Mesothelial cell of epicardium (in vitro differentiated cells): Measurements from ENCODE around the gene PYGO1. TPM values are rescaled to one million over a fixed set of nuclear protein-coding genes. Genes with fewer than 3 reads are reported as not detected.

ENCODE experiments used
- DNase-seq, 2 experiments: peaks; one replicate each; pipeline ENCODE4 v3.0.0; 2021; ENCODE audit warnings: low spot score in 2 of 2; ENCODE audit not compliant: unreplicated experiment in 2 of 2
- H3K27ac Mint-ChIP-seq: 2 replicates; pipeline ENCODE4 v1.8.0; 2021; ENCODE audit warnings: mixed read lengths
- H3K27me3 Mint-ChIP-seq: 2 replicates; pipeline ENCODE4 v1.8.0; 2021; ENCODE audit warnings: low read depth, mixed read lengths
- H3K36me3 Mint-ChIP-seq: 2 replicates; pipeline ENCODE4 v1.8.0; 2021; ENCODE audit warnings: mixed read lengths
- H3K4me1 Mint-ChIP-seq: 2 replicates; pipeline ENCODE4 v1.8.0; 2021; ENCODE audit warnings: mixed read lengths
- H3K4me3 Mint-ChIP-seq: 2 replicates; pipeline ENCODE4 v1.8.0; 2021; ENCODE audit warnings: mild to moderate bottlenecking, moderate library complexity, mixed read lengths
- H3K9me3 Mint-ChIP-seq: 2 replicates; pipeline ENCODE4 v1.8.0; 2021; ENCODE audit warnings: mixed read lengths
- CTCF ChIP-seq: fragments of 200-600 bp; sonication (generic); IDR thresholded peaks from one replicate; pipeline ENCODE4 v1.5.0; 2021; ENCODE audit warnings: antibody characterized with exemption; ENCODE audit not compliant: unreplicated experiment
- total RNA-seq: library from RNA; stranded (reverse); gene quantifications from 3 replicates; pipeline ENCODE4 v1.2.1, GENCODE V29; 2021

PYGO1 gene
- total RNA-seq: 29.6 to 34.1 TPM (median 30.6 TPM) in 3 replicates

- H3K27me3 Mint-ChIP-seq: no peaks in the 10 kb centered on the region
- H3K27ac Mint-ChIP-seq: peak within 1 kb of the TSS; percentile 97
- peaks cover 12% of the 10 kb centered on the region for H3K4me1 Mint-ChIP-seq
- peak within 1 kb of the TSS; percentile 81 for H3K4me3 Mint-ChIP-seq
- no peaks in the 10 kb centered on the region for H3K9me3 Mint-ChIP-seq
- no peak for TF ChIP-seq CTCF
- DNase-seq: peak; percentile 57 to 79
- peaks cover 2% of the 10 kb centered on the region for H3K36me3 Mint-ChIP-seq
These were observed at the start of gene PYGO1 for GRCh38 chr15:55588070-55588814. PYGO1 (minus strand) TSS chr15:55588345; CDS start chr15:55587883, 462 bp downstream.

GRCh38 chr15:55637086-55637485, 48.9 kb upstream of the PYGO1 start:
- no peaks in the 10 kb centered on the region for H3K9me3 Mint-ChIP-seq
- no peak overlapping the region for H3K4me3 Mint-ChIP-seq
- H3K27me3 Mint-ChIP-seq: no peaks in the 10 kb centered on the region

DNA sequence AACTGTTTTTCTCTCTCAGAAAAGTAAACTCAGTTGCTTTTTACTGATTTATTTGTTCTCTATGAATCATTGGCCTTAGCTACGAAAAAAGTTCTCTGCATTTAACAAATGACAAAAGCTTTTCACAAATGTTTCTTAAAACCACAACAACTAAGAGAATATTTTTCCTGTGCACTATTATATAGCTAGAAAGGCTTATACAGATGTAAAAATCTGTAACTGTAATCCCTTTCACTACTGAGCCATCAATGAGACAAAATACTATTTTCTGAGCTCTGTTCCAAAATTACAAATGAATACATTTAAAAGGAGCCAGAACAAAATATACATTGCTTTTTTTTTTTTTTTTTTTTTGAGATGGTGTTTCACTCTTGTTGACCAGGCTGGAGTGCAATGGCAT, 45.6 kb upstream of the PYGO1 start:
- no peaks in the 10 kb centered on the region for H3K4me1 Mint-ChIP-seq
- no peak for DNase-seq
- peaks cover 14% of the 10 kb centered on the region for H3K36me3 Mint-ChIP-seq
- H3K27ac Mint-ChIP-seq: no peak overlapping the region
- no peak overlapping the region for H3K4me3 Mint-ChIP-seq
- H3K27me3 Mint-ChIP-seq: no peaks in the 10 kb centered on the region
- TF ChIP-seq CTCF: no peak
- no peaks in the 10 kb centered on the region for H3K9me3 Mint-ChIP-seq

More at GRCh38 chr15:55637086-55637485, 48.9 kb upstream of the PYGO1 start:
- no peak for DNase-seq
- no peak for TF ChIP-seq CTCF
- Mint-ChIP-seq H3K27ac (no peak overlapping the region), H3K4me1 (no peaks in the 10 kb centered on the region), H3K36me3 (peaks cover 26% of the 10 kb centered on the region)

DNA sequence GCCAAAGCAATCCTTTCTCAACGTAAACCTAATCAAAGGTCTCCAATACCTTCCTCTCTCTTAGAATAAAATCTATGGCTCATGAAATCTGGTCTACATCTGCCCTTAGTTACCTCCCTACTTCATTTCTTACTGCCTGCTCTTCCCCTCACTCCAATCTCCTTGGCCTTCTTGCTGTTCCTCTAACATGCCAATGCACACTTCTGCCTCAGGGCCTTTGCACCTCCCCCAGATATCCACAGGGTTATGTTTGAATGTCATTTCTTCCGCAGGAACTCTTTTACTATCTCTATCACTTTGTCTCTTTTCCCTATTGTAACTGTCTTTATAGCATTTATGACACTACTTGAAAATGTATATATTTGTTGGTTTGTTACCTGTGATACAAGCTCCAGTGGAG, 44.3 kb upstream of the PYGO1 start:
- Mint-ChIP-seq H3K9me3 (no peaks in the 10 kb centered on the region), H3K27ac (no peak overlapping the region), H3K36me3 (peaks cover 16% of the 10 kb centered on the region), H3K27me3 (no peaks in the 10 kb centered on the region), H3K4me3 (no peak overlapping the region), H3K4me1 (no peaks in the 10 kb centered on the region)
- no peak for DNase-seq
- no peak for TF ChIP-seq CTCF

DNA sequence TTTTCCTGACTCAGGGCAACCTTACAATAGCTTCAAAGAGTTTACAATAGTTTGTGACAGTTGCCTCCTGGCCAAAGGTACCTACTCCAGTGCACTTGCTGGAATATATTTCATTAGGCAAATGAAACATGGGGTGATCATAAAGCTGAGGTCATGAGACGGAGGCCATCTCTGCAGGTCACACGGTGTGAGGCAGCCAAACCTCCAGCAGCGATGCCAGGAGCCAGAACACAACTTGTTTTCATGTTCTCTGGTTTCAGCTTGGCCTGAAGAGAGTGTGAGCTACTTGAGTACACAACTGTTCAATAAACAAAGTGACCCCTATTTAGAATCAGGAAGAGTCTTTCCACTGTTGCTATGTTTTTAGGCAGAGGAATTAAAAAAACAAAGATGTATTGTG, 42.7 kb upstream of the PYGO1 start:
- Mint-ChIP-seq H3K36me3 (peaks cover 12% of the 10 kb centered on the region), H3K4me1 (no peaks in the 10 kb centered on the region), H3K9me3 (no peaks in the 10 kb centered on the region), H3K27me3 (no peaks in the 10 kb centered on the region), H3K4me3 (no peak overlapping the region), H3K27ac (no peak overlapping the region)
- DNase-seq: no peak
- TF ChIP-seq CTCF: no peak
